GM19395 (cell line): Measurements from ENCODE around the gene SLC2A5.
"Not testable (repeated sequence)": the region's sequence is repeated elsewhere in the genome, so short reads cannot be mapped to it uniquely, and the experiment has no call there.

Source experiments
- ATAC-seq: cut with Tn5 transposase; IDR thresholded peaks from one replicate; pipeline ENCODE4 v1.9.1; 2021; ENCODE audit warnings: mild to moderate bottlenecking, moderate library complexity; ENCODE audit not compliant: unreplicated experiment

Gene SLC2A5, protein sequence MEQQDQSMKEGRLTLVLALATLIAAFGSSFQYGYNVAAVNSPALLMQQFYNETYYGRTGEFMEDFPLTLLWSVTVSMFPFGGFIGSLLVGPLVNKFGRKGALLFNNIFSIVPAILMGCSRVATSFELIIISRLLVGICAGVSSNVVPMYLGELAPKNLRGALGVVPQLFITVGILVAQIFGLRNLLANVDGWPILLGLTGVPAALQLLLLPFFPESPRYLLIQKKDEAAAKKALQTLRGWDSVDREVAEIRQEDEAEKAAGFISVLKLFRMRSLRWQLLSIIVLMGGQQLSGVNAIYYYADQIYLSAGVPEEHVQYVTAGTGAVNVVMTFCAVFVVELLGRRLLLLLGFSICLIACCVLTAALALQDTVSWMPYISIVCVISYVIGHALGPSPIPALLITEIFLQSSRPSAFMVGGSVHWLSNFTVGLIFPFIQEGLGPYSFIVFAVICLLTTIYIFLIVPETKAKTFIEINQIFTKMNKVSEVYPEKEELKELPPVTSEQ

DNA sequence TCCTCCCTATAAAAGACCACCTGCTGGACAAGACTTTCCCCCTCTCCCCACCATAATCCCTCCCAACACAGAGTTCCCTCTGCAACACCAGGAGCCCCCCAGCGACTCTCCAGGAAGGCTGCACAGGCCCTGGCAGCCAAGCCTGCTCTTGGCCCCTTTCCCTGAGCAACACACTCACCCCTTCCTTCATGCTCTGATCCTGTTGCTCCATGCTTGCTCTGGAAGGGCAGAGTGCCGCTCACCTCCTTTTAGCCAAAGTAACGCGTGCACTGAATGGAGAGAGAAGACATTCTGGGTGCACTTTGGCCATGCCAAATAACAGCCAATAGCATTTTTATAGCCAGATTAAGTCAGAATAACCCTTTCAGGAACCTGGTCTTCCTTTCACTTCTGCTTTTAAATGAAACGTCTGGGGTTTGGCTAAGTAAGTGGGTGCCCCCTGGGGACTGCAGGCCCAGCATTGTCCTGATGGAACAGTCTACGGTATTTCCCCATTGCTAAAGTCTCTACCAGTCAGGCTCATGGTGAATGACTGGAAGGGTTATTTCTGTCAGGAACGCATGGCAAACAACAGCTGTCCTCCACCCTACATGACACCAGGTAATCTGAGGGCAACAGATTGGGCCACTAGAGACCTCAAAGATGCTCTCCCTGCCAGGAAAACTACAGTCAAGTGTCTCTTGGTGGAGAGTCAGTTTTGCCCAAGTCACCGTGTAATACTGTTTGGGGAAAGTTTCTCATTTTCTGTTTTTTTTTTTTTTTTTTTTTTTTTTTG lies at the start of gene SLC2A5:
Gene SLC2A5 (minus strand): TSS at position 310 of the 775 bp plus-strand sequence. CDS start 99 bp downstream, at position 211.
- peak; percentile 88 for ATAC-seq

DNA sequence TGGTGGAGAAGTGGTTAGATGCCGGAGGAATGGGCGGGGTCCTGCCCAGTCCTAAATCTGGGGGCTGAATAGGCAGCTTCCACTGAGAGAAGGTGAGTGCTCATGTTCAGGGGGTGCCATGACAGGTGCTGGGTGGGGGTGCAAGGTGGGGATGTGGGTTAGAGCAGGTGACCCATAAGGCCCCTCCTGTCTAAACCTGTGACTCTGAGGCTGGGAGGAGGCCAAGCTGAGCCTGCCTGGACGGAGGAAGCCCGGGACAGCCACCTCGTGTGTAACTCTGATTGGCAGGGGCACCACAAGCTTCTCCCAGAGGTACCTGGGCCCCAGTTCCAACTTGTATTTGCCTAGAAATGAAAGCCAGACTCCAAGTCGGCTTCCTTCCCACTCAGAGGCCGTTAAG lies 48.8 kb upstream of the SLC2A5 start:
- no peak for ATAC-seq

DNA sequence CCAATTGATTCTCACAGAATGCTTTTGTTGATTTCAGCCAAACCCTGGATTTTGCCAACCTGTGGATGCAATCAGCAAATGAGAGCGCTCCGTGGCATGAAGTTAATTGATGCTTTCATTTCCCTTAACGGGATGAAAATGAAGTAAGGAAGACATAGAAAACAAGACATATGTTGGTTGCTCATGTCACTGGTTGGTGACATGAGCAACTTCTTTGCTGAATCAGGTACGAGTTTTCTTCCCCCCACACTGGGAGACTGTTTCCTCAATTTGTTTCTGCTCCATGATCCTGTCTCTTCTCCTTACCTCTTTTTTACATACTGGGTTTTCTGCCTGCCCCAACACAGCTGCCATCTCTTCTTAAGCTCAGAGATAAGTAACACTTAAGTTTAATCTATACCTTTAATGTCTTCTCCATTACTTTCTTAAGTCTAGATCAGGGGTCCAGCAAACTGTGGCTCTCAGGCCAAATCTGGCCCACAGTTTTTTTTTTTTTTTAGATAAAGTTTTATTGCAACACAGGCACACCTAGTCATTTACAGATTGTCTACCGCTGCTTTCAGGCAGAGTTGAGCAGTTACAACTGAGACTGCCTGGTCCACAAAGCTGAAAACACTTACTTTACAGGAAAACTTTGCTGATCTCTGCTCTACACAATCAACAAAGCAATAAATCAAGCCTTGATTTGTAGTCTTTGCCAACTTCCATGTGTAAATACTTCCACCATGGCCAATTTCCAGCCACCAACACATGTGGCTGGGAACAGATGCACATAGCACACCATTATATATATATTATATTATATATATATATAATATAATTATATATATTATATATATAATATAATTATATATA lies 46.1 kb upstream of the SLC2A5 start:
- ATAC-seq = no peak

DNA sequence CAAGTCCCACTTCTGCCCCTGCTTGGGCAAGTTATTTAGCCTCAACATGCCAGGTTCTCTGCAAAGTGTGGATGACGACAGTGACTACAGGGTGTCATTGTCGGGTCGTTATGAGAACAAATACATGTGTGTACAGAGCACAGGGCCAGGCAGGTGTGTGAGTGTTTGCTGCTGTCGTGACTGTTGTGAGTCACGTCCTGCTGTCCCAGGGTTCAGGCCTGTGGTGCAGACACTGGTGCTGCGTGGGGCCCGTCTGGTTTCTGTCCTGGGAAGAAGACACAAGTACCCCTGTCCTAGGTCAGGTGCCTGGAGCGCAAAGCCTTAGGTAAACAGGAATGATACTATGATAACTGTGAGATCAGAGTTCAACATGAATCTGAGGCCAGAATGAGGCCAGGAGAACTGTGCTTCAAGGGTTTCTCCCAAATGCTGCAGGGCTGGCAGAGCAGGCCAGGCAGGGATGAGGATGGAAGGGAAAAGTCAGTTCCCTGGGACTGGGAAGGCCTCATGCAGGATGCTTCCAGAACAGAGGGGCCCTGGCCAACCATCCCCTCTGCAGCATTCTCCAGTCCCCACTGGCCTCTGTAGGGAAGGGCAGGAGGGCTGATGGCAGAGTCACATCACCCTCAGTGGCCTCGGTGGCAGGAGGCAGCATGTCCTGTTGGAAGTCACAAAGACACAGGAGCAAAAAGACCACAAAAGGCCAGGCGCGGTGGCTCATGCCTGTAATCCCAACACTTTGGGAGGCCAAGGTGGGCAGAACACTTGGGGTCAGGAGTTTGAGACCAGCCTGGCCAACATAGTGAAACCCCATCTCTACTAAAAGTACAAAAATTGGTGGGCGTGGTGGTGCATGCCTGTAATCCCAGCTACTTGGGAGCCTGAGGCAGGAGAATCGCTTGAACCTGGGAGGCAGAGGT lies 43.8 kb upstream of the SLC2A5 start:
- no peak for ATAC-seq

DNA sequence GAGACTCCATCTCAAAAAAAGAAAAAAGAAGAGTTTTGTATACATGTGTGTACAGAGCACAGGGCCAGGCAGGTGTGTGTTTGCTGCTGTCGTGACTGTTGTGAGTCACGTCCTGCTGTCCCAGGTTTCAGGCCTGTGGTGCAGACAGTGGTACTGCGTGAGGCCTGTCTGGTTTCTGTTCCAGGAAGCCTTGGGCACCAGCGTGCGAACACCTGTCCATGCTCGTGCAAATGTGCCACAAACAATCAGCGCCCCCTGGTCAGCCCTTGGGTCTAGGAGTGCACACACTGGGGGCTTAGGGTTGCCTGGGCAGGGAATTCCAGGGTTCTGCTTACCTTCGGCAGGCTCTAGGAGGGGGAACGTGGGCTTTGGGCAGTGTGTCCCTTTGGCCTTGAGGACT lies 42.5 kb upstream of the SLC2A5 start:
- ATAC-seq = no peak

DNA sequence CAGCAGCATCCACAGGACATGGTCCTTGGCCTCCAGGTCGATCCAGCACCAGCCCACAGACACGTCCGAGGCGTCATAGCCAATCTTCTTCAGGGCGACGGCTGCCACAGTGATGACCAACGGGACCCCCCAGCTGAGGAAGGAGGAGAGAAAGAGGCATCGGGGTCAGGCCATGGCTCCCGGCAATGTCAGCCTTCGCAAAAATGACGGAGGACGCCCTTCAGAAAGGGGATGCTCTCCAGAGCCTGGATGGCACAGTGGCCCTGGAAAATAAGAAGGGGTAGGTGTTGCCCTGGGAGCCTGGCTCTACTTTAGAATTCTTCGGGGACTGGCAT lies 41.9 kb upstream of the SLC2A5 start:
- ATAC-seq = no peak

DNA sequence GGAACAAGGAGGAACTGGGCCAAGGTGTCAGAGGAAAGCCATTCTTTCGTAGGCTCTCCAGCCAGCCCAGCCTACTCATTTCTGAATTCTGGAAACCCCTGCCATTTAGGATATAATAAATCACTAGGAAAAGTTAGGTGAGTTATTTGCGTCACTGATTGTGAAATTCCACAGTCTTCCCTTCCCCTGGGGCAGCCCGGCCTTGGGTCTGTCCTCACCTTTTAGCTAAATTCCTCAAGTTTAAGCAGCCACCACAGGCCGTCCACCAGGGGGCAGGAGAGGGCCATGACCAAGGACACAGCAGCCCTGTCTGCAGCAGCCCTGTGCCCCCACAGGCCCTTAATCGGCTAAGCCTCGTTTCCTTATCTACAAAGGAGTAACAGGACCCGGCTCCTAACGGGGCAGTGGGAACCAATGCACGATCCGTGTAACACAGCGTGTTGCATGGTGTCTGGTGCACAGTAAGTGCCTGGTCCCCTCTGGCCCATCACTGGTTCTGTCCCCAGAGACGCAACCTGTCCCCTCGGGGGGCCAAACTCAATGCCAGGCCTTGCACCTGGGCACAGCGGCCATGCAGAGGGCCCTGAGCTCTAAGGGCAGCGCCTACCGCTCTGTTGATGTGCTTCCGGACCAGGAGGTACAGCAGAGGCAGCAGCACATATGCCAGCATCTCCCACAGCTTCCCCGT lies 41.4 kb upstream of the SLC2A5 start:
- ATAC-seq = peak; percentile 74

DNA sequence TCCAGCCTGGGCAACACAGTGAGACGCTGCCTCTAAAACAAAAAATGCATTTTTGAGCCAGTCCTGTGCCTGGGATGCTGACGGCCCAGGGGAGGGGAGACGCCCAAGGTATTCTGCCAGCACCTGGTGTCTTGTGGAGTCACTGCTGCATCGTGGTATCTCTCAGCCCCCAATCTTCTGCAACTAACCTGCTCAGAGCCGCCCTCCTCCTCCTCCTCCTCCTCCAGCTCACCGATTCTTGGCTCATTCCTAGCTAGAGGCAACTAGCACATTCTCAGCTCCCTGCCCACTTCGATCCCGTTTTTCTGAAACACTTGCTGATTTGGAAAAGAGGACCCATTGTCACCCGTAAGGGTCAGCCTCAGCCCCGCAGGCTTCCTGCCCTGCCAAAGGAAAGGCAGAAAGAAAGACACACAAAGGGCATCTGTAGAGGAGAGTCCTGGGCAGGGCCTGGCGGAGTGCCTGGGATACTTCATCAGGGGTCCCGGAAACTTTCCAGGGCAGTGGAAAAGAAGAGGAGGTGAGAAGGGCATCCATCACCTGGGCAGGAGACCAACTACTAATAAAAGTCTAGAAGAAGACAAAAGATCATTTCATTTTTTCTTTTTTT lies 38.7 kb upstream of the SLC2A5 start:
- no peak for ATAC-seq

DNA sequence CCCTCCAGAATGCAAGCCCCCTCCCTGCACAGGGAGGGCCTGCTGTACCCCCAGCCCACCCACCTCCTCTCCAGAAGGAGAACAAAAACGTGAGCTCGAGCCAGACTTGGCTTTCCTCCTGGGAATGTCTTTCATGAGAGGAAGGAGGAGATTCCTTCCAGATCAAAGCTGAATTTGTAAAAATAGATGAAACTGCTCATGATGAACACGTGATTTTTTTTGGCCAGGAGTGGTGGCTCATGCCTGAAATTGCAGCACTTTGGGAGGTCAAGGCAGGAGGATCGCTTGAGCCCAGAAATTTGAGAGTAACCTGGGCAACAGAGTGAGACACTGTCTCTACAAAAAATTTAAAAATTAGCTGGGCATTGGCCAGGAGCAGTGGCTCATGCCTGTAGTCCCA lies 37.7 kb upstream of the SLC2A5 start:
- no peak for ATAC-seq

DNA sequence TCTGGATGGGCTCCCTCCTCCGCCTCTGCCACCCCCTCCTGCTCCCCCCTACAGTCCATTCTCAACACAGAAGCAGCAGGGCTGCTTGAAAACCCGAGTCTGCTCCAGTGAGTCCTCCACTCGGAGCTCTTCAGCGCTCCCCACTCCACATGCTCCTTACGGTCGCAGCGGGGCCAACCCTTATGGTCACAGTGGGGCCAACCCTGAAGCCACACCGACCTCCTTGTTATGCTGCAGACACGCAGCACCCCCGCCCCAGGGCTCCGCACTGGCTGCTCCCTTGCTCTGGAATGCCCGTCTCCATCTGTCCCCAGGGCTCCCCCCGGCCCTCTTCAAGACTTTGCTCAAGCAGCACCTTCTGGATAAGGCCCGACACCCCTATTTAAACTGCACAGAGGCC lies 36.9 kb upstream of the SLC2A5 start:
- ATAC-seq = no peak

DNA sequence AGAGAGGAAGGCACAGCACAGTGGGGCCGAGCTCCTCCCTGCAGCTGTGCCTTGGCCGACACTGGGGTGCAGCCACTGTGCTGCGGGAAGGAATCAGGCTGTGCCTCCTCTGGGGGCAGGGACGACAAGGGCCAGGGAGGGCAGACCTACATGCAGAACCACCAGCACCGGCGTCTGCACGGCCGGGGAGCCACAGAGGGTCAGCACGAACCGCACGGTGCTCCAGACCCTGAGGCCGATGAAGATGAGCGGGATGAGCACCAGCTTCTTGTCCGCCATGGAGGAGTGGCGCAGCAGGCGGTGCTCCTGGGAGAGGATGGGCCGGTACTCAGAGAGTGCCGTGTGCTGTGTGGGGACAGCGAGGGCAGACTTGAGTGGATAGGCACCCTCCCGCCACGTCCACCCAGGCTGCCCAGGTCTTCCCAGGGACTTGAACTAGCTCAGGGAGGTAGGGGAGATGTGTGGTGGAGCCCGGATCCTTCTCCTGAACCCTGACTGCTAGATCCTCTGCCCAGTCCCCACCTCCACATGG lies 36.0 kb upstream of the SLC2A5 start:
- no peak for ATAC-seq

DNA sequence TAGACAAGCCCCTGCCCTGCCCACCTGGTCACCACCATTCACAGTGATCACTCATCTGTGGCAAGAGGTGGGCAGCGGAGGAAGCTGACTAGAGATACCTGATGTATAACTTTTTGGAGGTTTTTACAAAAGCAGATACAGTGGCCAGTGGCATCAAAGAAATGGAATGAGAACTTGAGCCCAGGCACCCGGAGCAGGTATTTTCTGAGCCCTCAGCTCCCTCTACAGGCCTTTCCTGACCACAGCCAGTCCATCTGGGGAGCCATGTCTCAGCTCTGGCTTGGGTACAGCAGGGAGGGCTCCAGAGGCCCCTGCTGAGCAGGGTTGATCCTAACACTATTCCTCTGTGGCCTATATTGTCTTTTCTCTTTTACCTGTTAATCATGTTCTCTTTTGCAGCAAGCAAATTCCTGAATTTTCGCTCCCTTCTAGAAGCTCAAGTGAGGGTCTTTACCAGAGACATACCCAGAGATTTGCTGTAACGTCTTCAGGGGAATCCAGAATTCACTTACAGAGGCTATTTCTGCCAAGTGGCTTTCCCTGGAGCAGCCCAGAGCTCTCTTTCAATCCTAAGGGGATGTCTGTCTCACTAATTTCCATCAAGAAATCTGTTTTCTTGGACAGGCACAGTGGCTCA lies 32.2 kb upstream of the SLC2A5 start:
- ATAC-seq = peak; percentile 60

DNA sequence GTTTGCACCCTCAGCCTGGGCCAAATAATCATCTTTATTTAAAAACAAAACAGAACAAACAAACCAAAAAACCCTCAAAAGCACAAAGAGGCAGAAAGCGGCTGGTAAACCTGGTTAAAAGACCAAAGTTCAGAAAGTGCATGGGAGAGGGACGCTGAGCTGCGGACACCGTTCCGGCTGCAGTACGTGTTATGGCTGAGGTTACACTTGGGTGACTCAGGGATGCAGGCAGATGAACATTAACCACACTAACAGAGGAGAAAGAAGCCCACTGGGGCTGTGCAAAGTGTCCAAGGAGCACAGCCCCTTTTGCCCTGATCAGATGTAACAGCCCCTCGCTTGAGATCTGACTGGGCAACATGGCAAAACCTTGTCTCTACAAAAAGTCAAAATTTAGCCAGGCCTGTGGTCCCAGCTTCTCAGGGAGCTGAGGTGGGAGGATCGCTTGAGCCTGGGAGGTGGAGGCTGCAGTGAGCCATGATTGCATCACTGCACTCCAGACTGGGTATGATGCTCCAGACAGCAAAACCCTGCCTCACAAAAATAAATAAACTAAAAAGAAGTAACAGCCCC lies 31.1 kb upstream of the SLC2A5 start:
- no peak for ATAC-seq

DNA sequence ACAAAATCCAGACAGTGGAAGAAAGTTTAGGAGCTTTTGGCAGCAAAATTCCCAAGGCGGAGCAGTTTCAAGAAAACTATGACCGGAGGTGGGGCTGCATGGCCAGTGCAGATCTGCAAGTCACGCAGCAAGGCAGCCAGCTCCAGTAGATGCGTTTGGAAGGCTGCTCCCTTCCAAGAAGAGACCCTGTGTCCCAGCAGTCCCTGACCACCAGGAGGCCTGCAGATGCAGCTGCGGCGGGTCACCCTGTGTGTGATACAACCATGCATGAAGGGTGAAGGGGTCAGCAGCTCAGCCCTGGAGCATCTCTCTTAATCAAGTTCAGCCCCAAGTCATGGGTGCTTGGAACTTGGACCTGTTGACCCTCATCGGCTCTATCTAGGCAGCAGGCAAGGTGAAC lies 30.1 kb upstream of the SLC2A5 start:
- ATAC-seq = no peak

DNA sequence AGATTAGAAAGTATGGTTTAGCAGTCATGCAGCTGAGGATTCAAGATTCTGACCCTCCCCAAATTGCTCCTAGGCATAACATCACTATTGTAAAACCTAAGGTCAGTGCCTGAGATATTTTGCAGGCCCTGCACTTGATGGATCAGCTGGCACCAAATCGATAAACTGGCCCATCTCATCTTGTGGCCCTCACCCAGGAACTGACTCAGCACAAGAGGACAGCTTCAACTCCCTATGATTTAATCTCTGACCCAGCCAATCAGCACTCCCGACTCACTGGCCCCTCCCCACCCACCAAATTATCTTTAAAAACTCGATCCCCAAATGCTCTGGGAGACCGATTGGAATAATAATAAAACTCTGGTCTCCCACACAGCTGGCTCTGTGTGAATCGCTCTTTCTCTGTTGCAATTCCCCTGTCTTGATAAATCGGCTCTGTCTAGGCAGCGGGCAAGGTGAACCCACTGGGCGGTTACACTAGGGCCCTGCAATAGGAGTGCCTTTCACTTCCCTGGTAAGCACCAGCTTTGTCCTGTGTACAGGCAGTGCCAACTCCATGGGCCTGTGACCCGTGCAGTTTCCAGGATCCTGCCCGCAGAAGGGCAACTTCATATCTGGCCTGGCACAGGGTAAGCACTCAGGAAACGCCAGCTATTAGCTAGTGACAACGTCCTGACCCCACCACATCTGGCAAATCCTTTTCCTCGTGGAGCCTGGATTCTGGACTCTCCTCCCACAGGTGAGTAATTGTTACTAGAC lies 28.7 kb upstream of the SLC2A5 start:
- ATAC-seq = no peak

DNA sequence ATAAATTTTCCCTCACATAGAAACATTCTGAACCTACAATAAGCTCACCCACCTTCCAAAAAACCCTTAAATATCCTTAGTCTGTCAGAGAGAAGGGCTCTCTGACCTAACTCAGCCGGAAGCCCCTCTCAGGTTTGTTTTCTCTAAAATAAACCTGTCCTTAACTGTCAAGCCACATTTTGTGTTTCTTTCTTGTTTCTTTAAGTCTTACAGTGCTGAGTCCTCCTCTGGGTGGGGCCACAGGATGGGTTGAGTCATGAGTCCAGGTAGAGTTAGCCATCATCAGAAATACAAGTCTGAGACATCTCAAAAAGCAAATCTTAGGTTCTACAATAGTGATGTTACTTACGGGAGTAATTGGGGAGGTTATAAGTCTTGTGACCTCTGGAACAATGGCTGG lies 26.4 kb upstream of the SLC2A5 start:
- no peak for ATAC-seq

DNA sequence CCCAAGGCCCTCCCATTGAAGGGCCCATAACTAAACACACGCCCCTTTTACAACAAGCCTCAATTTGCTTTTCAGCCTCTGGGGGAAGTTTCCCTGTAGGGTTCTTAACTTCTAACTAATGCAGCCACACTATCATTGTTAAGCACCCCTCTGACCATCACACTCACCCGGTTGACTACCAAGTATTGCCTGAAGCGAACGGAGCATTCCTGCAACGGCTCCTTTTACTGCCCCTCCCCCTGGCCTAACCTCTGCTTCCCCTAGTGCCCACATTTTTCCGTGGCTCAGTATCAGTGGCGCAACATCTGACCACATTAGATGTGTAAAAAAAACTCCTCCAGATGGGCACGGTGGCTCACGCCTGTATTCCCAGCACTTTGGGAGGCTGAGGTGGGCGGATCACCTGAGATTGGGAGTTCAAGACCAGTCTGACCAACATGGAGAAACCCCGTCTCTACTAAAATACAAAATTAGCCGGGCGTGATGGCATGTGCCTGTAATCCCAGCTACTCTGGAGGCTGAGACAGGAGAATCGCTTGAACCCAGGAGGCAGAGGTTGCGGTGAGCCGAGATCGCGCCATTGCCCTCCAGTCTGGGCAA lies 24.7 kb upstream of the SLC2A5 start:
- not testable (repeated sequence) for ATAC-seq
